SK-N-SH (cell line): ENCODE results near the gene TMIE.

Source experiments
- EP300 ChIP-seq, 2 experiments: IDR thresholded peaks; 2 replicates each; pipeline versions ENCODE4 v1.4.0 to v1.6.1; 2012; ENCODE audit warnings: borderline replicate concordance in 1 of 2, low read depth in 1 of 2, low read length in 1 of 2
- FOSL2 ChIP-seq: IDR thresholded peaks from 2 replicates; pipeline ENCODE4 v1.4.0; 2012; ENCODE audit warnings: low read depth, mild to moderate bottlenecking, moderate library complexity, borderline replicate concordance
- FOXM1 ChIP-seq: IDR thresholded peaks from 2 replicates; pipeline ENCODE4 v1.4.0; 2012; ENCODE audit warnings: low read depth, mild to moderate bottlenecking
- MAX ChIP-seq: IDR thresholded peaks from 2 replicates; pipeline ENCODE4 v1.4.0; 2012; ENCODE audit warnings: low read depth
- MXI1 ChIP-seq: IDR thresholded peaks from 2 replicates; pipeline ENCODE4 v1.6.1; 2012; ENCODE audit warnings: mild to moderate bottlenecking, low read depth, low read length, improper control_type of control experiment
- NFIC ChIP-seq: IDR thresholded peaks from 2 replicates; pipeline ENCODE4 v1.4.0; 2012; ENCODE audit warnings: borderline replicate concordance
- POLR2AphosphoS5 ChIP-seq: IDR thresholded peaks from 2 replicates; pipeline ENCODE4 v1.6.1; 2012; ENCODE audit warnings: low read depth, low read length
- RAD21 ChIP-seq: IDR thresholded peaks from 2 replicates; pipeline ENCODE4 v1.6.1; 2012; ENCODE audit warnings: mild to moderate bottlenecking, low read length
- SIN3A ChIP-seq: IDR thresholded peaks from 2 replicates; pipeline ENCODE4 v1.6.1; 2012; ENCODE audit warnings: low read depth, mild to moderate bottlenecking, low read length, moderate library complexity, borderline replicate concordance
- TAF1 ChIP-seq: IDR thresholded peaks from 2 replicates; pipeline ENCODE4 v1.6.1; 2012; ENCODE audit warnings: low read depth, mild to moderate bottlenecking, low read length, moderate library complexity, borderline replicate concordance
- TEAD4 ChIP-seq: IDR thresholded peaks from 2 replicates; pipeline ENCODE4 v1.4.0; 2012; ENCODE audit warnings: mild to moderate bottlenecking, borderline replicate concordance; ENCODE audit not compliant: insufficient read depth
- TF ChIP-seq, protein P1 (sequence below): fragments of 200-600 bp; sonication (generic); IDR thresholded peaks from 2 replicates; pipeline ENCODE4 v1.6.1; 2017; ENCODE audit warnings: antibody characterized with exemption, mild to moderate bottlenecking, moderate library complexity
- TF ChIP-seq, protein P2 (sequence below): IDR thresholded peaks from 2 replicates; pipeline ENCODE4 v1.6.1; 2012; ENCODE audit warnings: mild to moderate bottlenecking, low read depth, low read length, moderate library complexity
- TF ChIP-seq, protein P3 (sequence below): IDR thresholded peaks from 2 replicates; pipeline ENCODE4 v1.4.0; 2012; ENCODE audit warnings: low read depth, borderline replicate concordance

DNA sequence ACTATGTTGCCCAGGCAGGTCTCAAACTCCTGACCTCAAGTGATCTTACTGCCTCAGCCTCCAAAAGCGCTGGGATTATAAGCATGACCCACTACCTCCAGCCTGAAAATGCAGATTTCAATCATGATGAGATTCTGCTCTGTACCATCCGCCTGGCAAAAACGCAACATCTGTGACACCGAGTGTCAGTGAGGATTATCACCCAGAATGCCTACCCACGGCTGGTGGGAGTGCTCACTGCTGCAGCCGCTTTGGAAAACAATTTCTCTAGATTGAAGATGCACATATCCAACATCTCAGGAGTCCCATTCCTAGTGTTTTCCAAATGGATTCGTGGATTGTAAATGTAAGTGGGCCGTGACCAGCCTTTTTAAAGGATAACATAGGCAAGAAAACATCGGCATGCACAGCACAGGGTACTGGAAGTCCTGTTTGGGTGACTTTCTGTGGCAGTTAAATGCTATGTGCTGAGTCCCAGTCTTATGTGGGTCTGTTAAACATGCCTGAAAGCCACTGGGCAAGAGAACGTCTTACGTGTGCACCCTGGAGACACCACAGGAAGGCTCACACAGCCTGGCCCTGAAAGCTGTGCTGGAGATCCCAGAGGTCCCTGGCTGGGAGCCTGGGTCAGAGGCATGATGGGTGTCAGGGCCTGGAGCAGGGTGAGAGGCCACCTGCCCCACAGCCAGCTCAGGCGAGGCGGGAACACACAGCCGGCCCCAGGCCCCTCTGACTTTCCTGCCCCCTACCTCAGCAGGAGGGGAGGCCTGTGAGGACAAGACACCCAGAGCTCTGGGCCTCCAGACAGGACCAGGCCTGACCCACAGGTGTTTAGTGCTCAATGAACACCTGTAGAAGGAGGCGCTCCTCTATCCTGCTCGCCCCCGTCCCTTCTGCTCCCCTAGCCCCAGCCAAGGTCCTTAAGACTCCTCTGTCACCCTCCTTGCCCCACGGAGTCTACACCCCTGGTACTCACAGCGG is 15.6 kb downstream of the TMIE start:
- TF ChIP-seq FOXM1 (no peak), MAX (no peak), TAF1 (no peak), TEAD4 (no peak), EP300 (IDR thresholded peaks at IDR 0.05; ENCODE audit: borderline replicate concordance in 1 of 2, low read depth in 1 of 2, low read length in 1 of 2) (no peak), NFIC (no peak), SIN3A (no peak), MXI1 (no peak), POLR2AphosphoS5 (no peak), FOSL2 (no peak), RAD21 (no peak)
- TF ChIP-seq, protein P1, sequence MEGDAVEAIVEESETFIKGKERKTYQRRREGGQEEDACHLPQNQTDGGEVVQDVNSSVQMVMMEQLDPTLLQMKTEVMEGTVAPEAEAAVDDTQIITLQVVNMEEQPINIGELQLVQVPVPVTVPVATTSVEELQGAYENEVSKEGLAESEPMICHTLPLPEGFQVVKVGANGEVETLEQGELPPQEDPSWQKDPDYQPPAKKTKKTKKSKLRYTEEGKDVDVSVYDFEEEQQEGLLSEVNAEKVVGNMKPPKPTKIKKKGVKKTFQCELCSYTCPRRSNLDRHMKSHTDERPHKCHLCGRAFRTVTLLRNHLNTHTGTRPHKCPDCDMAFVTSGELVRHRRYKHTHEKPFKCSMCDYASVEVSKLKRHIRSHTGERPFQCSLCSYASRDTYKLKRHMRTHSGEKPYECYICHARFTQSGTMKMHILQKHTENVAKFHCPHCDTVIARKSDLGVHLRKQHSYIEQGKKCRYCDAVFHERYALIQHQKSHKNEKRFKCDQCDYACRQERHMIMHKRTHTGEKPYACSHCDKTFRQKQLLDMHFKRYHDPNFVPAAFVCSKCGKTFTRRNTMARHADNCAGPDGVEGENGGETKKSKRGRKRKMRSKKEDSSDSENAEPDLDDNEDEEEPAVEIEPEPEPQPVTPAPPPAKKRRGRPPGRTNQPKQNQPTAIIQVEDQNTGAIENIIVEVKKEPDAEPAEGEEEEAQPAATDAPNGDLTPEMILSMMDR: no peak
- TF ChIP-seq, protein P2, sequence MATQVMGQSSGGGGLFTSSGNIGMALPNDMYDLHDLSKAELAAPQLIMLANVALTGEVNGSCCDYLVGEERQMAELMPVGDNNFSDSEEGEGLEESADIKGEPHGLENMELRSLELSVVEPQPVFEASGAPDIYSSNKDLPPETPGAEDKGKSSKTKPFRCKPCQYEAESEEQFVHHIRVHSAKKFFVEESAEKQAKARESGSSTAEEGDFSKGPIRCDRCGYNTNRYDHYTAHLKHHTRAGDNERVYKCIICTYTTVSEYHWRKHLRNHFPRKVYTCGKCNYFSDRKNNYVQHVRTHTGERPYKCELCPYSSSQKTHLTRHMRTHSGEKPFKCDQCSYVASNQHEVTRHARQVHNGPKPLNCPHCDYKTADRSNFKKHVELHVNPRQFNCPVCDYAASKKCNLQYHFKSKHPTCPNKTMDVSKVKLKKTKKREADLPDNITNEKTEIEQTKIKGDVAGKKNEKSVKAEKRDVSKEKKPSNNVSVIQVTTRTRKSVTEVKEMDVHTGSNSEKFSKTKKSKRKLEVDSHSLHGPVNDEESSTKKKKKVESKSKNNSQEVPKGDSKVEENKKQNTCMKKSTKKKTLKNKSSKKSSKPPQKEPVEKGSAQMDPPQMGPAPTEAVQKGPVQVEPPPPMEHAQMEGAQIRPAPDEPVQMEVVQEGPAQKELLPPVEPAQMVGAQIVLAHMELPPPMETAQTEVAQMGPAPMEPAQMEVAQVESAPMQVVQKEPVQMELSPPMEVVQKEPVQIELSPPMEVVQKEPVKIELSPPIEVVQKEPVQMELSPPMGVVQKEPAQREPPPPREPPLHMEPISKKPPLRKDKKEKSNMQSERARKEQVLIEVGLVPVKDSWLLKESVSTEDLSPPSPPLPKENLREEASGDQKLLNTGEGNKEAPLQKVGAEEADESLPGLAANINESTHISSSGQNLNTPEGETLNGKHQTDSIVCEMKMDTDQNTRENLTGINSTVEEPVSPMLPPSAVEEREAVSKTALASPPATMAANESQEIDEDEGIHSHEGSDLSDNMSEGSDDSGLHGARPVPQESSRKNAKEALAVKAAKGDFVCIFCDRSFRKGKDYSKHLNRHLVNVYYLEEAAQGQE: no peak
- TF ChIP-seq, protein P3, sequence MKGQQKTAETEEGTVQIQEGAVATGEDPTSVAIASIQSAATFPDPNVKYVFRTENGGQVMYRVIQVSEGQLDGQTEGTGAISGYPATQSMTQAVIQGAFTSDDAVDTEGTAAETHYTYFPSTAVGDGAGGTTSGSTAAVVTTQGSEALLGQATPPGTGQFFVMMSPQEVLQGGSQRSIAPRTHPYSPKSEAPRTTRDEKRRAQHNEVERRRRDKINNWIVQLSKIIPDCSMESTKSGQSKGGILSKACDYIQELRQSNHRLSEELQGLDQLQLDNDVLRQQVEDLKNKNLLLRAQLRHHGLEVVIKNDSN: no peak
